GM12801 (cell line): ENCODE results near the gene NPEPL1.

ENCODE experiments used
- TF ChIP-seq, protein P1 (sequence below): IDR thresholded peaks from one replicate; pipeline ENCODE4 v1.5.1; 2011; ENCODE audit warnings: control low read depth; ENCODE audit not compliant: insufficient read length; ENCODE audit errors: extremely low read depth

NPEPL1 gene

GRCh38 chr20:58649288-58650180 lies 43.1 kb upstream of the NPEPL1 start:
- TF ChIP-seq, protein P1, sequence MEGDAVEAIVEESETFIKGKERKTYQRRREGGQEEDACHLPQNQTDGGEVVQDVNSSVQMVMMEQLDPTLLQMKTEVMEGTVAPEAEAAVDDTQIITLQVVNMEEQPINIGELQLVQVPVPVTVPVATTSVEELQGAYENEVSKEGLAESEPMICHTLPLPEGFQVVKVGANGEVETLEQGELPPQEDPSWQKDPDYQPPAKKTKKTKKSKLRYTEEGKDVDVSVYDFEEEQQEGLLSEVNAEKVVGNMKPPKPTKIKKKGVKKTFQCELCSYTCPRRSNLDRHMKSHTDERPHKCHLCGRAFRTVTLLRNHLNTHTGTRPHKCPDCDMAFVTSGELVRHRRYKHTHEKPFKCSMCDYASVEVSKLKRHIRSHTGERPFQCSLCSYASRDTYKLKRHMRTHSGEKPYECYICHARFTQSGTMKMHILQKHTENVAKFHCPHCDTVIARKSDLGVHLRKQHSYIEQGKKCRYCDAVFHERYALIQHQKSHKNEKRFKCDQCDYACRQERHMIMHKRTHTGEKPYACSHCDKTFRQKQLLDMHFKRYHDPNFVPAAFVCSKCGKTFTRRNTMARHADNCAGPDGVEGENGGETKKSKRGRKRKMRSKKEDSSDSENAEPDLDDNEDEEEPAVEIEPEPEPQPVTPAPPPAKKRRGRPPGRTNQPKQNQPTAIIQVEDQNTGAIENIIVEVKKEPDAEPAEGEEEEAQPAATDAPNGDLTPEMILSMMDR, result no peak

GRCh38 chr20:58650181-58650775 lies 42.3 kb upstream of the NPEPL1 start:
- TF ChIP-seq, protein P1, result no peak

DNA sequence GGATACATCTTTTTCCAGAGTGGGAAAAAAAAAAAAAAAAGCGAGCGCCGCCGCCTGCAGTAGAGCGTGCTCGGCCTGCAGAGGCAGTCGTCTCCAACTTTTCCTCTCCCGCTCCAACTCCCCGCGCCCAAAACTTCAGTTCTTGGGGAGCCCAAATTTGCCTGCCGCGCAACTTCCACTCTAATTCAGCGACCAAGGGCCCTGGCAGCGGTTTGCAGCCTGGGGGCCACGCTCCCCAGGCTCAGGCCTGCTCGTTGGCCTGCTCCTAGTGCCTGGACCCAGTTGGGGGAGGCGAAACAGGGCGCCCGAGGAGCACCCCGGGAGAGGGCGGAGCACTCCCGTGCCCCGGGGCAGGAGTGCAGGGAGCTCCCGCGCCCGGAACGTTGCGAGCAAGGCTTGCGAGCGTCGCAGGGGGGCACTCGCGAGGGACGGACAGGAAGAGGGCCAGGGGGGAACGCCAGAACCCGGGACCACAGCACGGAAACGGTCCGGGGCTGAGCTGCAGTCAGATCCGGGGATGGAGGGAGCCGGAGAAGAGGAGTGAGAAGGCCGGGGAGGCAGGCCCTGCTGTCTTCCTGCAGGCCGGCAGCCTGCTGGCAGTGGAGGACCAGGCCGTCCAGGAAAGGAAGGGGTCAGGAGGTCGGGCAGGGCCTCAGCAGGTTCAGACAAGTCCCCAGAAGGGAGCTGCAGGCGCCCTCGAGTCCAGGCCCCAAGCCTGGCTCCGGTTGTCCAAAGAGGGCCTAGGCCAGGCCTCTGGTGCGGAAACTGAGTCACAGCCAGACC lies 41.6 kb upstream of the NPEPL1 start, which contains the start of gene STX16:
STX16 (plus strand) TSS at position 508 of the 783 bp plus-strand sequence. CDS start 724 bp downstream, outside the sequence.
- TF ChIP-seq, protein P1, result no peak

DNA sequence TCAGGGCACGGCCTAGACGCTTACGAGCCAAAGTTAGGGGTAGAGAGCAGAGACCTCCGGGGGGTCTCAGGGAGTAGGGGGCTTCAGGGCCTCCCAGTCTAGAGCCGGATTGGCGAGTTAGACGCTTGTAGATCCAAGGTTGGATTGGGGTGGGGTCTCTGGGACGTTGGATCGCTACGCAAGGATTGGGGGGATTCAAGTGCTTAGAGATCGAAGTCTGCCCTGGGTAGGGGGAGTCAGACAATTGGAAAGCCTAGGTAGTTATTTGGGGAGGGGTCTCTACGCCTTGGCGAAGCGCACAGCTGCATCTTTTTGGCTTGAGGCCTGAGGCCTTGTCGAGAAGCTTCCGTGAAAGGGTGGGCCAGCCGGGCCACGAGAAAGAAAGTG lies 41.0 kb upstream of the NPEPL1 start:
- TF ChIP-seq, protein P1, result no peak

DNA sequence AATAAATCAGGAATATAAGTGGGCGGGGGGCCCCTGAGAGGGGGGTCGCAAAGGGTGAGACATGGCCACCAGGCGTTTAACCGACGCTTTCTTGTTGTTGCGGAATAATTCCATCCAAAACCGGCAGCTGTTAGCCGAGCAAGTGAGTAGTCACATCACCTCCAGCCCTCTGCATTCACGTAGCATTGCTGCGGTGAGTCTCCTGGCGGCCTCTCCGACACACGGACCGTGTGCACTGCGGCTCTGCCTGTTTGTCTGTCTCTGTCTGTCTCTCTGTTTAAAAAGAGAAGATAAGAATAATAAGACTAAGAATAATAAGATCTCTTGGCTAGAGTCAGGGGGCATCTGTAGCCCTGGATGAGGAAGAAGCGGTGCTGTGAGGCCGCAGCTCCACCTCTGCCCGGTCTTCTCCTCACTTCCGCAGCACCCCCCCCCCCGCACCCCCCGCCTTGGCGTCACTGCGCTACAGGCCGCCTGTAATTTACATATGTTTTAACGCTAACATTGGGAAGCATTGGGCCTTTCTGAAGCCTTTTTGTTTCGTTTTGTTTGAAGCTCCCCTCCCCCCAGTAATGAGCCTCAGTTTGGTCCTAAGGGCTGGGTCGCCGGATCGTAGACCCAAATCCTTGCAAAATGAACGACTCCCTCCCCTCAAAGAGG lies 40.5 kb upstream of the NPEPL1 start:
- TF ChIP-seq, protein P1, result no peak

- TF ChIP-seq, protein P1, result no peak
These were observed 39.9 kb upstream of the NPEPL1 start for GRCh38 chr20:58652606-58653294.
